Body of pancreas (tissue), 4 donors: ENCODE results near the gene CHCHD6.

Experiments
- POLR2A ChIP-seq, 3 donors: fragments of 450-650 bp; IDR thresholded peaks; one replicate each; pipeline ENCODE4 v1.6.1; 2016; ENCODE audit warnings: antibody characterized with exemption in 3 of 3, mild to moderate bottlenecking in 2 of 3
- TF ChIP-seq, protein P1 (sequence below), 7 experiments: fragments of 450-650 bp in 4 of 7; fragments of 200-600 bp in 3 of 7; sonication (generic) in 3 of 7; IDR thresholded peaks; one replicate each; pipeline ENCODE4 v1.5.1; 2016 to 2019; ENCODE audit warnings: antibody characterized with exemption in 7 of 7

DNA sequence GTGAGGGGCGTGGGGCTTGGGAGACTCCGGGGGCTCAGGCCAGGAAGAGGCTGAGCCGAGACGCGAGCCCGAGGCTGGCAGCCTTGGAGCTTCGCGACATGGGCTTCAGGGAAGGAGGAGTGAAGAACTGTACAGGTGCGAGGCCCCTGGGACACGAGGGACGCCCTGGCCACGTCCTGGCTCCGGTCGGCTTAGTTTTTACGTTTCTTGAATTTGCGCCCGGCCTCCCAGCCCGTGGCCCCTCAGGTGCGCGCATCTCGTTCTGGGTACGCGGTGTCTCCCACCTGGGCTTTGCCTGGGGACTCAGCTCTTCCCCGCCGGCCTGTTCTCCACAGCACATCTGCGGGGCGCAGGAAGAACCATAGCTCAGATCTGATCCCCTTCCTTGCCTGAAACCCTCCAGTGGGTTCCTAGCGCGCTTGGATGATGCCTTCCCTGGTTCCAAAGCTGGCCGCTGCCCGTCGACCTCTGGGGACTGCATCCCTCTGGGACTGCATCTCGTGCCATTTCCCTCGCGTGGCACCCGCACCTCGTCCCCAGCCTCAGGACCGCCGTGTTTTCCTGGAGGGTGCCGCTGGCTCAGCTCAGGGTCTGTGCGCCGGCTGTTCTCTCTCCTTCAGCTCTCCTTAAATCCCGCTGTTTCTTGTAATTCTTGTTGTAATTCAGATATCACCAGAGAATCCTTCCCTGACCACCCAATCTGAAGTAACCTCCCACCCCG is 614 bp downstream of the CHCHD6 start:
- TF ChIP-seq, protein P1, sequence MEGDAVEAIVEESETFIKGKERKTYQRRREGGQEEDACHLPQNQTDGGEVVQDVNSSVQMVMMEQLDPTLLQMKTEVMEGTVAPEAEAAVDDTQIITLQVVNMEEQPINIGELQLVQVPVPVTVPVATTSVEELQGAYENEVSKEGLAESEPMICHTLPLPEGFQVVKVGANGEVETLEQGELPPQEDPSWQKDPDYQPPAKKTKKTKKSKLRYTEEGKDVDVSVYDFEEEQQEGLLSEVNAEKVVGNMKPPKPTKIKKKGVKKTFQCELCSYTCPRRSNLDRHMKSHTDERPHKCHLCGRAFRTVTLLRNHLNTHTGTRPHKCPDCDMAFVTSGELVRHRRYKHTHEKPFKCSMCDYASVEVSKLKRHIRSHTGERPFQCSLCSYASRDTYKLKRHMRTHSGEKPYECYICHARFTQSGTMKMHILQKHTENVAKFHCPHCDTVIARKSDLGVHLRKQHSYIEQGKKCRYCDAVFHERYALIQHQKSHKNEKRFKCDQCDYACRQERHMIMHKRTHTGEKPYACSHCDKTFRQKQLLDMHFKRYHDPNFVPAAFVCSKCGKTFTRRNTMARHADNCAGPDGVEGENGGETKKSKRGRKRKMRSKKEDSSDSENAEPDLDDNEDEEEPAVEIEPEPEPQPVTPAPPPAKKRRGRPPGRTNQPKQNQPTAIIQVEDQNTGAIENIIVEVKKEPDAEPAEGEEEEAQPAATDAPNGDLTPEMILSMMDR (IDR thresholded peaks at IDR 0.05) = no peak
- no peak for TF ChIP-seq POLR2A (IDR thresholded peaks at IDR 0.05)
